Activated CD4-positive, CD25-positive, alpha-beta regulatory T cell treated with anti-CD3 and anti-CD28 coated beads, Interleukin-2, amount 50 U/mL, for 72 hours (primary cell): ENCODE results near the gene GPD1.
"Not testable (repeated sequence)": the region's sequence is repeated elsewhere in the genome, so short reads cannot be mapped to it uniquely, and the experiment has no call there.

Source experiments
- DNase-seq: peaks from one replicate; pipeline ENCODE4 v3.0.0; 2021

The GPD1 gene

DNA sequence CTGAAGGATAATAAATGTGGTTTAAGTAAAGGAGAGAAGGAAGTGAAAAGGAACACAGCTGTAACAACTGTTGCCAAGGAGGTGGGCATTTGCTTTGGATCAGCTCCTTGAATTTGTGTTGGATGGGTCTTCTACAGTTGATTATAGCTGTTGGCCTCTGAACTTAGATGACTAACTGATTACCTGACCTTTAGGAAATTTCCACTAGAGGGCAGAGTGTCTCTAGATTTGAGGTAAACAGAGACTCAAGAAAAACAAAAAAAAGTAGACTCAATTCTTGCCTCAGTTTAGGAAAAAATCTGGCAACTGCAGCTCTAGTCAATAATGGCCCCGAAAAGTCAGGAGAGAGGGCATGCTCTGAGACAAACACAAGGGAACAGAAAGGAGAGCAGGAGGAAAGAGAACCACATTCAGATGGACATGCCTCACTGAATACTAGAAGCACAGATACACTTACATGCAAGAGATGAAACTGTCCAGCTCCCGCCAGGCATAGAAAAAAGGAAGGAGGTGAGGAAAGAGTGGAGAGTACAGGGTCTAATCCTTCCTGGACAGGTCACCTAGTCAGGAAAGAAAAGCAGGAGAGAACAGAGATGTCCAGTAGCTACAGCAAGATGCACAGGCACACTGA, 28.8 kb downstream of the GPD1 start:
- DNase-seq: no peak

DNA sequence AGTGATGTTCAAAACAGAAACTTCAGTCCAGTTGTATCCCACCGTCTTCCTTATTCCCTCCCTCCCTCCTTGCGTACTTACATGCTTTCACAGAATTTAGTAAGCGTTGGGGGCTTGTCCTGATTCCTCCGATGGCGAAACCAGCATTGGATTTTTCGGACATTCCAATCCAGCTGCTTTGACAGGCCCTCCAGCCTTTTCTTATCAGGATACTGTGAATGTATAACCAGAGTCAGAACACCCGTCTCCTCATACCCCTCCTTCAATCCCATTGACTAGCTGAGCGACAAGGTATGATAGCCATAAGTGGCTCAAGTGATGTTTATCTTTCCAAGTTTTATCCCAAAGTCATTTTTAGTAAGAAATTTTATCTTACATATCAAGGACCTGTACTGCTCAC, 39.2 kb downstream of the GPD1 start:
- DNase-seq: no peak

DNA sequence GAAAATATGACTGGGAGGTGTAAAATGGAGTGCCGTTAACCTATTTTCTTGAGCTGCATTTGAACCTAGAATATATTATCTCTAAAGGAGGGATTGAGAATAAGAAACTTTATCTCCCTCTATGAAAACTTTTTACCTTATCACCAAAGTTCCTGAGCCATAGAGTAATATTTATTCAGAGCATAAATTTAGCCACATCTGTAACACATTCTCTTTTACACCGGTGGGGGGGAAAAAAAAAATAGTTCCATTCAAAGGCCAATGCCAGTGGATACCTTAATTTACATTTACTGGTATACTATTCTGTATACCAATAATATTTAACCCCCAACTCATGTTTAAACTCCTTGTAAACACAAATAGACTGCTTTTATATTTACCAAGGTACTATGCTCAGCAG, 41.6 kb downstream of the GPD1 start:
- no peak for DNase-seq

DNA sequence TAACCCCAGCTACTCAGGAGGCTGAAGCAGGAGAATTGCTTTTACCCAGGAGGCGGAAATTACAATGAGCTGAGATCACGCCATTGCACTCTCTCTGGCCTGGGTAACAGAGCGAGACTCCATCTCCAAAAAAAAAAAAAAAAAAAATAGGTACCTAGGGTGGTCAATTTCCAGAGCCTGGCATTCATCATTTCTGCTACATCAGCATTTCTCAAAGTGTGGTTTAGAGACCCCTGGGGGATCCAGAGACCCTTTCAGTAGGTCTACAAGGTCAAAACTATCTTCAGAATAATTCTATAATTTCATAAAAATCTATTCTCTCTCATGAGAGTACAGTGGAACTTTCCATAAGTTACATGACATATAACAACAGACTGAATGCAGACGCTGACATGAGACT, 43.5 kb downstream of the GPD1 start:
- DNase-seq: no peak

DNA sequence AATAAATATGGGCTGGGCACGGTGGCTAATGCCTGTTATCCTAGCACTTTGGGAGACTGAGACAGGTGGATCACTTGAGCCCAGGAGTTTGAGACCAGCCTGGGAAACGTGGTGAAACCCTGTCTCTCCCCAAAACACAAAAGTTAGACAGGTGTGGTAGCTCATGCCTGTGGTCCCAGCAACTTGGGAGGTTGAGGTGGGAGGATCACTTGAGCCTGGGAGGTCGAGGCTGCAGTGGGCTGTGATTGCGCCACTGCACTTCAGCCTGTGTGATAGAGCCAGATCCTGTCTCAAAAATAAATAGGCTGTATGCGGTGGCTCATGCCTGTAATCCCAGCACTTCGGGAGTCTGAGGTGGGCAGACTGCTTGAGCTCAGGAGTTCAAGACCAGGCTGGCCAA, 44.2 kb downstream of the GPD1 start:
- DNase-seq: not testable (repeated sequence)

DNA sequence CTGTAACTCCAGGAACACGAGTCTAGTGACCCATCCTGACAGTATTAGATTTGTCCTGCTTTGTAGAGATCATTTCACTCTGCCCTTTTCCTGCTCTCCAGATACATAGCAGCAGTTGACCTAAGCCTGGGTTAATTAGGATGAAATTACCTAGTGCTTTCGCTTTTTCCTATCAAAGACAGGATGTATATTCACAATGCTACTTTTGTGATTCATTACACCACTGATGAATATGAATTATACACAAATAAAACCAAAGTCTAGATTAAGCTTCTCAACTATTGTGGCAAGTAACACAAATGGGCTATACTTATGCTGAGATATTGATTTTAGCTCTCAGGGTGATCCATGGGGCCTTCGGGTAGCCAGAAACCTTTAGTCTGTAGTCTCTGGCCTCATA, 45.5 kb downstream of the GPD1 start:
- no peak for DNase-seq

DNA sequence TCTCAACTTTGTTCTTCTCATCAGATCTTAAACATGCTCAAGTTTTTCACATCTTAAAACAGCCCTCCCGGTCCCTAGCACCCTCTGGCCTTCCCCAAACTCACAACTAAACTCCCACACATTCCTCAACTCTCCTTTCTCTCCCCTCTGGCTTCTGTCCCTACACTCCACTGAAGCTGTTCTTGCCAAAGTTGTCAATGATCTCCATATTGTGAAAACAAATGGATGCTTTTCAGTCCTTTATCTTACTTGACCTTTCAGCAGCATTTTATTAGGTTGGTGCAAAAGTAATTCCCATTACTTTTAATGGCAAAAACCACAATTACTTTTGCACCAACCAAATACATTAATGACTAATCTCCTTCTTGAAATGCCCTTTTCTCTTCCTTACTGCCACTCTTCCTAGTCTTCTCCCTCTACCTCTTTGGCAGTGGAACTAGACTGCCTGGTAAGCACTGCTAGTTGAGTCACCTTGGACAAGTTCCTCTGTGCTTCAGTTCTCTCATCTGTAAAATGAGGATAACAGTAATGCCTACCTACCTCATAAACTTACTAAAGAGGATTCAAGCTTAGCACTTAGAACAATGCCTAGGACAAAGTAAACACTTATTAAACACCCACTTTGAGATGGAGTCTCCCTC, 47.4 kb downstream of the GPD1 start:
- DNase-seq: no peak

DNA sequence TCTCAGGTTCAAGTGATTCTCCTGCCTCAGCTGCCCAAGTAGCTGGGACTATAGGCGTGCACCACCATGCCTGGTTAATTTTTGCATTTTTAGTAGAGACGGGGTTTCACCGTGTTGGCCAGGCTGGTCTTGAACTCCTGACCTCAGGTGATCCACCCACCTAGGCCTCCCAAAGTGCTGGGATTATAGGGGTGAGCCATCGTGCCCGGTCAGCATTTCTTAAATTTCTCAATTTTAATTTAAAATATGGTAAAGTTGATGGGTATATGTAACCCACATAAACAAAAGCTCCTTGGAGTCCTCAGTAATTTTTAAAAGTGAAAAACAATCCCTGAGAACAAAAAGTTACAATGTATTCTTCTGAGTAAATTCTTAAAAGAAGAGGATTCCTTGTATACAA, 51.1 kb downstream of the GPD1 start:
- DNase-seq: not testable (repeated sequence)

DNA sequence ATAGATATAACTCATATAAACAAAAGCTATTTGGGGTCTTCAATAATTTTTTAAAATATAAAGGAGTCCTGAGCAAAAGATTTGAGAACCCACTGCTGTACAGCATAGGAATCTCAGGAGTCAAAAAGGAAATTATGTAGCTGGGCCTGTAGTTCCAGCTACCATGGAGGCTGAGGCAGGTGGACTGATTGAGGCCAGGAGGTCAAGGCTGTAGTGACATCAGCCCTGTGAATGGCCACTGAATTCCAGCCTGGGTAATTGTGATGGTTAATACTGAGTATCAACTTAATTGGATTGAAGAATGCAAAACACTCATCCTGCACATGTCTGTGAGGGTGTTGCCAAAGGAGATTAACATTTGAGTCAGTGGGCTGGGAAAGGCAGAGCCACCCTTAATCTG, 52.8 kb downstream of the GPD1 start:
- no peak for DNase-seq

DNA sequence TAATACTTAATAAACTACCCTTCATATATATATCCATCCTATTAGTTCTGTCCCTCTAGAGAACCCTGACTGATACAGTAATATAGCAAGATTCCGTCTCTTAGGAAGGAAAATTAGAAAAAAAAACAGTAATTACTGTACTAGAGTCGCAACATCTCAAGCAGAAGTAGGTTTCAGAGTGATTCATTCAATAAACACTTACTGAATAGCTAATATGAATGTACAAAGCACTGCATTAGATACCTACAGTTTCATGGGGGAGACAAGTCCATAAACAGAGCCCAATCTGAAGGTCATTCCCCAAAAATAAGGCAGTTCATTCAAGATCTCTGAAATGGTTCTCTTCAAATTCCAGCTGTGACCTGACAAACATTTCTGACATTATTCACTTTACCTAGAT, 53.5 kb downstream of the GPD1 start:
- DNase-seq: no peak

DNA sequence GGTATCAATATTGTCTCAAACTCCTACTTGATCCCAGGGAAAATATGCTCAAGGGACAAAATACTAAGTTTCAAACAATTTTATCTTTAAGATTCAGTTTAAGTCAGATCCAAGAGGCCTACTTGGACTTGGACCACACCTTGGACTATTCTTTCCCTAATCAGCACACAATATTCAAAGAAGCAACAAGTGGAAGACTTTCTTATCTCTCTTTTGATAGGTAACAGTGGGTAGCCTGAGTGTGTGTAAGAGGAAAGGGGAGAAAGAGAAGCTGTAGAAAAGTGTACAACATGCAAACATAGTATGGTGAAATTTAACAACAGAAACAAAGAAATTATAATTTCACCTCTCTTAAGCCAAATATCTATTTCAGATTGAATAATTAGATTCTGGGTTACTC, 56.8 kb downstream of the GPD1 start:
- DNase-seq: no peak
